ENCODE measurements around the gene PGM5.

Gene PGM5

GRCh38 chr9:68476847-68477246 is 120.4 kb downstream of the PGM5 start:
- no peak for DNase-seq
- Histone ChIP-seq H3K27me3 (ENCODE audit: insufficient read depth, low read length) (no peaks in the 10 kb centered on the region), H3K9me3 (ENCODE audit: insufficient read depth, low read depth, low read length) (no peaks in the 10 kb centered on the region), H3K79me2 (ENCODE audit: control insufficient read depth, insufficient read depth, low read length, poor library complexity) (no peaks in the 10 kb centered on the region), H3K4me3 (ENCODE audit: low read depth, low read length) (no peak overlapping the region), H4K8ac (ENCODE audit: low read depth, low read length) (no peak overlapping the region), H3K4me2 (ENCODE audit: low read length) (no peak overlapping the region), H3K23ac (ENCODE audit: low read length) (no peak overlapping the region), H3K9ac (ENCODE audit: low read length) (no peak overlapping the region), H2BK12ac (ENCODE audit: low read length) (no peak overlapping the region), H2AK5ac (ENCODE audit: low read length) (no peak overlapping the region), H2BK5ac (ENCODE audit: low read depth, low read length, poor library complexity) (no peak overlapping the region), H3K14ac (ENCODE audit: low read length) (no peak overlapping the region), H3K79me1 (ENCODE audit: low read length) (no peaks in the 10 kb centered on the region), H3K18ac (ENCODE audit: low read length) (no peak overlapping the region), H2AFZ (ENCODE audit: insufficient read depth, low read length, poor library complexity) (no peak overlapping the region), H3K4ac (ENCODE audit: low read depth, low read length) (no peak overlapping the region), H3K36me3 (ENCODE audit: control insufficient read depth in 1 of 2, insufficient read depth in 2 of 2, low read length in 2 of 2) (no peaks in the 10 kb centered on the region), H3K4me1 (ENCODE audit: control insufficient read depth in 1 of 2, insufficient read depth in 2 of 2, low read length in 2 of 2) (no peaks in the 10 kb centered on the region), H4K12ac (ENCODE audit: low read depth, low read length) (no peak overlapping the region), H4K91ac (ENCODE audit: low read depth, low read length) (no peak overlapping the region), H2BK120ac (ENCODE audit: insufficient read depth, low read length, poor library complexity) (no peak overlapping the region), H3K27ac (ENCODE audit: low read depth, low read length) (no peak overlapping the region)
- WGBS (ENCODE audit: extremely low coverage, insufficient coverage, insufficient read length), result no CpG with 5 or more reads among the region's 2 CpGs

- Histone ChIP-seq H3K23ac (ENCODE audit: low read length) (no peak overlapping the region), H3K9ac (ENCODE audit: low read length) (no peak overlapping the region), H3K79me2 (ENCODE audit: control insufficient read depth, insufficient read depth, low read length, poor library complexity) (no peaks in the 10 kb centered on the region), H3K4me1 (ENCODE audit: control insufficient read depth in 1 of 2, insufficient read depth in 2 of 2, low read length in 2 of 2) (no peaks in the 10 kb centered on the region), H2BK120ac (ENCODE audit: insufficient read depth, low read length, poor library complexity) (no peak overlapping the region), H4K91ac (ENCODE audit: low read depth, low read length) (no peak overlapping the region), H4K12ac (ENCODE audit: low read depth, low read length) (no peak overlapping the region), H3K36me3 (ENCODE audit: control insufficient read depth in 1 of 2, insufficient read depth in 2 of 2, low read length in 2 of 2) (no peaks in the 10 kb centered on the region), H3K27ac (ENCODE audit: low read depth, low read length) (no peak overlapping the region), H2AK5ac (ENCODE audit: low read length) (no peak overlapping the region), H3K4me3 (ENCODE audit: low read depth, low read length) (no peak overlapping the region), H3K79me1 (ENCODE audit: low read length) (no peaks in the 10 kb centered on the region), H2BK5ac (ENCODE audit: low read depth, low read length, poor library complexity) (no peak overlapping the region), H4K8ac (ENCODE audit: low read depth, low read length) (no peak overlapping the region), H3K9me3 (ENCODE audit: insufficient read depth, low read depth, low read length) (peaks cover 2% of the 10 kb centered on the region), H2AFZ (ENCODE audit: insufficient read depth, low read length, poor library complexity) (no peak overlapping the region), H2BK12ac (ENCODE audit: low read length) (no peak overlapping the region), H3K14ac (ENCODE audit: low read length) (no peak overlapping the region), H3K27me3 (ENCODE audit: insufficient read depth, low read length) (no peaks in the 10 kb centered on the region), H3K4me2 (ENCODE audit: low read length) (no peak overlapping the region), H3K4ac (ENCODE audit: low read depth, low read length) (no peak overlapping the region), H3K18ac (ENCODE audit: low read length) (no peak overlapping the region)
- DNase-seq, result no peak
- no CpG with 5 or more reads among the region's 3 CpGs for WGBS (ENCODE audit: extremely low coverage, insufficient coverage, insufficient read length)
Measured at GRCh38 chr9:68480807-68481206, 124.4 kb downstream of the PGM5 start.

GRCh38 chr9:68482548-68482947 is 126.1 kb downstream of the PGM5 start:
- Histone ChIP-seq H4K91ac (ENCODE audit: low read depth, low read length) (no peak overlapping the region), H3K36me3 (ENCODE audit: control insufficient read depth in 1 of 2, insufficient read depth in 2 of 2, low read length in 2 of 2) (no peaks in the 10 kb centered on the region), H2AFZ (ENCODE audit: insufficient read depth, low read length, poor library complexity) (no peak overlapping the region), H2BK120ac (ENCODE audit: insufficient read depth, low read length, poor library complexity) (no peak overlapping the region), H2BK5ac (ENCODE audit: low read depth, low read length, poor library complexity) (no peak overlapping the region), H3K4me2 (ENCODE audit: low read length) (no peak overlapping the region), H4K8ac (ENCODE audit: low read depth, low read length) (no peak overlapping the region), H3K23ac (ENCODE audit: low read length) (no peak overlapping the region), H3K79me2 (ENCODE audit: control insufficient read depth, insufficient read depth, low read length, poor library complexity) (no peaks in the 10 kb centered on the region), H3K4ac (ENCODE audit: low read depth, low read length) (no peak overlapping the region), H3K4me1 (ENCODE audit: control insufficient read depth in 1 of 2, insufficient read depth in 2 of 2, low read length in 2 of 2) (no peaks in the 10 kb centered on the region), H3K14ac (ENCODE audit: low read length) (no peak overlapping the region), H2AK5ac (ENCODE audit: low read length) (no peak overlapping the region), H4K12ac (ENCODE audit: low read depth, low read length) (no peak overlapping the region), H3K4me3 (ENCODE audit: low read depth, low read length) (no peak overlapping the region), H3K27me3 (ENCODE audit: insufficient read depth, low read length) (no peaks in the 10 kb centered on the region), H3K9ac (ENCODE audit: low read length) (no peak overlapping the region), H3K79me1 (ENCODE audit: low read length) (no peaks in the 10 kb centered on the region), H2BK12ac (ENCODE audit: low read length) (no peak overlapping the region), H3K18ac (ENCODE audit: low read length) (no peak overlapping the region), H3K27ac (ENCODE audit: low read depth, low read length) (no peak overlapping the region), H3K9me3 (ENCODE audit: insufficient read depth, low read depth, low read length) (peaks cover 2% of the 10 kb centered on the region)
- WGBS (ENCODE audit: extremely low coverage, insufficient coverage, insufficient read length), result no CpG with 5 or more reads among the region's 1 CpG
- DNase-seq, result no peak

- Histone ChIP-seq H4K12ac (ENCODE audit: low read depth, low read length) (no peak overlapping the region), H2BK5ac (ENCODE audit: low read depth, low read length, poor library complexity) (no peak overlapping the region), H2AFZ (ENCODE audit: insufficient read depth, low read length, poor library complexity) (no peak overlapping the region), H3K4me1 (ENCODE audit: control insufficient read depth in 1 of 2, insufficient read depth in 2 of 2, low read length in 2 of 2) (peaks cover 4 to 8% of the 10 kb centered on the region in 2 experiments), H2BK12ac (ENCODE audit: low read length) (no peak overlapping the region), H3K4me2 (ENCODE audit: low read length) (no peak overlapping the region), H3K9me3 (ENCODE audit: insufficient read depth, low read depth, low read length) (peaks cover 2% of the 10 kb centered on the region), H3K36me3 (ENCODE audit: control insufficient read depth in 1 of 2, insufficient read depth in 2 of 2, low read length in 2 of 2) (no peaks in the 10 kb centered on the region), H3K14ac (ENCODE audit: low read length) (no peak overlapping the region), H4K91ac (ENCODE audit: low read depth, low read length) (no peak overlapping the region), H2AK5ac (ENCODE audit: low read length) (no peak overlapping the region), H3K4ac (ENCODE audit: low read depth, low read length) (no peak overlapping the region), H3K27me3 (ENCODE audit: insufficient read depth, low read length) (no peaks in the 10 kb centered on the region), H4K8ac (ENCODE audit: low read depth, low read length) (no peak overlapping the region), H3K18ac (ENCODE audit: low read length) (no peak overlapping the region), H3K79me1 (ENCODE audit: low read length) (peaks cover 2% of the 10 kb centered on the region), H2BK120ac (ENCODE audit: insufficient read depth, low read length, poor library complexity) (no peak overlapping the region), H3K4me3 (ENCODE audit: low read depth, low read length) (no peak overlapping the region), H3K23ac (ENCODE audit: low read length) (no peak overlapping the region), H3K9ac (ENCODE audit: low read length) (no peak overlapping the region), H3K79me2 (ENCODE audit: control insufficient read depth, insufficient read depth, low read length, poor library complexity) (no peaks in the 10 kb centered on the region), H3K27ac (ENCODE audit: low read depth, low read length) (no peak overlapping the region)
- WGBS (ENCODE audit: extremely low coverage, insufficient coverage, insufficient read length), result no CpG with 5 or more reads among the region's 2 CpGs
- DNase-seq, result no peak
Measured at GRCh38 chr9:68488126-68488525, 131.7 kb downstream of the PGM5 start.

Measured in trophoblast cell (in vitro differentiated cells and primary cell).